GM12873 (cell line): ENCODE data around the gene ORAI3.

ENCODE experiments used
- TF ChIP-seq, protein P1 (sequence below): IDR thresholded peaks from 2 replicates; pipeline ENCODE4 v1.5.1; 2012; ENCODE audit warnings: low read depth, mild to moderate bottlenecking, moderate library complexity, low read length, control low read depth; ENCODE audit not compliant: insufficient read depth; ENCODE audit errors: missing control alignments

The ORAI3 gene

DNA sequence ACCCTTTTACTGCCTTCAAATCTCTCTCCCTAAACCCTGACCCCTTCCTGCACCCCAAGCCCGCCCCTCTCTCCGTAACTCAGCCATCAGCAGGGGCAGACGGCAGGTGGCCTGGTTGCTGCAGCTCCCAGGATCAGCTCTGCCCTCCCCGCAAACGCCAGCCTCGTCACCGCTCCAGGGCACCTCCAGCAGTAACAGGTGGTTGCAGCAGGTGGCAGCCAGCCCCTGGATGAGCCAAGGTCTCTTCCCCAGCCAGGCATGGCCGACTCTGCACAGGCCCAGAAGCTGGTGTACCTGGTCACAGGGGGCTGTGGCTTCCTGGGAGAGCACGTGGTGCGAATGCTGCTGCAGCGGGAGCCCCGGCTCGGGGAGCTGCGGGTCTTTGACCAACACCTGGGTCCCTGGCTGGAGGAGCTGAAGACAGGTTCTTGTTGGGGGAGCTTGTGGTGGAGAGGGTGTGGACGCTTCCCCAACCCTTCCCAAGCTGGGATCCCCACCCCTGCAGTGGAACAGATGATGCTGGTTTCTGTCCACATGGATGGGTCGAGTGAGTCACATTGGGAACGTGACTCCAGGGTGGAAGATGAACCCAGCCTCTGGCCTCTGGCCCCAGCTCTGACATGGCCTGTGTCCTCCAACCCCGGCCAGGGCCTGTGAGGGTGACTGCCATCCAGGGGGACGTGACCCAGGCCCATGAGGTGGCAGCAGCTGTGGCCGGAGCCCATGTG, 36.7 kb downstream of the ORAI3 start:
- TF ChIP-seq, protein P1, sequence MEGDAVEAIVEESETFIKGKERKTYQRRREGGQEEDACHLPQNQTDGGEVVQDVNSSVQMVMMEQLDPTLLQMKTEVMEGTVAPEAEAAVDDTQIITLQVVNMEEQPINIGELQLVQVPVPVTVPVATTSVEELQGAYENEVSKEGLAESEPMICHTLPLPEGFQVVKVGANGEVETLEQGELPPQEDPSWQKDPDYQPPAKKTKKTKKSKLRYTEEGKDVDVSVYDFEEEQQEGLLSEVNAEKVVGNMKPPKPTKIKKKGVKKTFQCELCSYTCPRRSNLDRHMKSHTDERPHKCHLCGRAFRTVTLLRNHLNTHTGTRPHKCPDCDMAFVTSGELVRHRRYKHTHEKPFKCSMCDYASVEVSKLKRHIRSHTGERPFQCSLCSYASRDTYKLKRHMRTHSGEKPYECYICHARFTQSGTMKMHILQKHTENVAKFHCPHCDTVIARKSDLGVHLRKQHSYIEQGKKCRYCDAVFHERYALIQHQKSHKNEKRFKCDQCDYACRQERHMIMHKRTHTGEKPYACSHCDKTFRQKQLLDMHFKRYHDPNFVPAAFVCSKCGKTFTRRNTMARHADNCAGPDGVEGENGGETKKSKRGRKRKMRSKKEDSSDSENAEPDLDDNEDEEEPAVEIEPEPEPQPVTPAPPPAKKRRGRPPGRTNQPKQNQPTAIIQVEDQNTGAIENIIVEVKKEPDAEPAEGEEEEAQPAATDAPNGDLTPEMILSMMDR: no peak

DNA sequence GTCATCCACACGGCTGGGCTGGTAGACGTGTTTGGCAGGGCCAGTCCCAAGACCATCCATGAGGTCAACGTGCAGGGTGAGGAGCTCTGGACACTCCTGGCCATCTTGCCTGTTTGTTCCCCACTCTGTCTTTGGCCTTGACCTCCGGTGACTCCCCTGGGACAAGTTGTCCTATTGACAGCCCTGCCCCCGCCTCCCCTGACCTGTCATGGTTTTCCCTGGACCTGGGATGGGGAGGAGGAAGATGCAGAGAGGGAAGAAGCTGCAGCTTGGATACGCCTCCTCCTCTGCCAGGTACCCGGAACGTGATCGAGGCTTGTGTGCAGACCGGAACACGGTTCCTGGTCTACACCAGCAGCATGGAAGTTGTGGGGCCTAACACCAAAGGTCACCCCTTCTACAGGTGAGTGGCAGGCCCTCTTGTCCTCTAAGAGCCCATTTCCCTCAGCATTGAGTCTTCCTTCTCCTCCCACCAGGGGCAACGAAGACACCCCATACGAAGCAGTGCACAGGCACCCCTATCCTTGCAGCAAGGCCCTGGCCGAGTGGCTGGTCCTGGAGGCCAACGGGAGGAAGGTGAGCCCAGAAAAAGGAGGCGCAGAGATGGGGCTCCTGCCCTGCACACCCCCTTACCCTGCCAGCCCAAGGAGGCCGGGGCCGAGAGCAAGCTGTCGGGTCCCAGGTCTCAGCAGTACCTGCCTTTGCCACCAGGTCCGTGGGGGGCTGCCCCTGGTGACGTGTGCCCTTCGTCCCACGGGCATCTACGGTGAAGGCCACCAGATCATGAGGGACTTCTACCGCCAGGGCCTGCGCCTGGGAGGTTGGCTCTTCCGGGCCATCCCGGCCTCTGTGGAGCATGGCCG, 37.5 kb downstream of the ORAI3 start:
- TF ChIP-seq, protein P1: no peak

DNA sequence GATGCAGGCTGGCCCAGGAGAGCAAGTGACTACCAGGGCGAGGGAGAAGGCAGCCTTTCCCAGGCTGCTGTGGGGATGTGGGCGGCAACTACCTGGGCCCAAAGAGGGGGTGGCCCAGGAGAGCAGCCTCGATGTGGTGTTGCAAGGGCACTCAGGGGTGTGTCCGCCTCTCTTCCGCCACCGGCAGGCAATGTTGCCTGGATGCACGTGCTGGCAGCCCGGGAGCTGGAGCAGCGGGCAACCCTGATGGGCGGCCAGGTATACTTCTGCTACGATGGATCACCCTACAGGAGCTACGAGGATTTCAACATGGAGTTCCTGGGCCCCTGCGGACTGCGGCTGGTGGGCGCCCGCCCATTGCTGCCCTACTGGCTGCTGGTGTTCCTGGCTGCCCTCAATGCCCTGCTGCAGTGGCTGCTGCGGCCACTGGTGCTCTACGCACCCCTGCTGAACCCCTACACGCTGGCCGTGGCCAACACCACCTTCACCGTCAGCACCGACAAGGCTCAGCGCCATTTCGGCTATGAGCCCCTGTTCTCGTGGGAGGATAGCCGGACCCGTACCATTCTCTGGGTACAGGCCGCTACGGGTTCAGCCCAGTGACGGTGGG, 38.8 kb downstream of the ORAI3 start:
- TF ChIP-seq, protein P1: no peak

DNA sequence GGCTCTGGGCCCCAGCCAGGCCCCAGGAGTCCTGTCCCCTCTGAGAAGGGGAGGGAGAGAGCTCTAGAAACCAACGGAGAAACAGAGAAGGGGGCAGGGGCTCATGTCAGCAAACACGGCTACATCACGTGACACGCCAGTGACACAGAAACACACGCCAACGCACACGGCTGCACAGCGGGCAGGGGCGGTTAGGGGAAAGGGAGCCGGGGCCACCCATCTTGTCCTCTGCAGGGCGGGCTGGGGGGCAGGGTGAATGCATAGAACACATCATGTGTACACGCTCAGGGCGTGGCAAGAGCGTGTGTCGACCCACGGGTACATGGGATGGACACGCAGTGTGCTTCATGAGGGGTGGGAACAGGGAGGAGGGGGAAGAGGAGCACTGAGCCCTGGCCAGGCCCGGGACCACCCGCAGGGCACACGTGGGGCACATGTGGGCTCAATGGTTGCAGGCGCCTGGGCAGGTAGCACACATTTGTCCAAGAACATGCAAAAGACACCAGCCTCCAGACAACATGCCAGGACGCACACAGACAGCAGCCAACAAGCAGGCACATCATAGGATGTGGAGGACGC, 40.7 kb downstream of the ORAI3 start:
- TF ChIP-seq, protein P1: no peak

DNA sequence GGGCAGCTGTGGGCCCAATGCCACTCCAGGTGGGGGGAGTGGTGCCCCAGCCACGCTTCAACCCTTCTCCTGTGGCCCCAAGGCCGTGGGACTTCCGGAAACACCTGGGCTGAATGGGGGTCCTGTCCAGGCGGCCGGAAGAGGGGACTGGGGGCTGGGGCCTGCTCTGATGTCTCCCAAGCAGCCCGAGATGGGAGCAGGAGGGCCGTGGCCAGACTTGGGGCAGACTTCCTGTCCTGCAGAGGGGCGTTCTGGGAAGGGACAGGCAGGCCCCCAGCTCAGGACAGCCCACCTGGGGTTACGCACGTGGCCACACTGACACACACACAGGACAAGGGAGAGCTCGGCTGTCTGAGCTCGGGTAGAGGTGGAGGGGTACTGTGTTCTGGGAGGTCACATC, 41.2 kb downstream of the ORAI3 start:
- TF ChIP-seq, protein P1: no peak

DNA sequence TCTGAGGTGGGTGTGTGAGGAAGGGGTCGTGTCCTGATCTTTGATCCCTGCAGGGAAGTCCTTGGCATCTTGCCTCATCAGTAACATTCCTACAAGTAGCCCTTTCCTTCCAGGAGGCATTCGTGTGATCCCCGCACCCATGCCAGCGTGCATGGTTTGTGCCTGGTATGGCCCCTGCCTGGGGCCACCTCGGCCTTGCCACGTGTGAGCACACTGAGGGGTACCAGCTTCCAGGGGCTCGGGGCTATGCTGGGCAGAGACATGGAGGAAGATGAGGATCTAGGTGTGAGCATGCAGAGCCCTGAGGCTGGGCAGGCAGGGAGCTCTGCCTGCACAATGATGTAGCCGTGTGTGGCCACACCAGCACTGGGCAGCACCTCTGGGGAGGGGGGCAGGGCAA, 42.2 kb downstream of the ORAI3 start:
- TF ChIP-seq, protein P1: no peak
